Keratinocyte (primary cell): ENCODE results near the gene RPL31.

ENCODE experiments used
- EZH2 ChIP-seq: IDR thresholded peaks from one replicate; pipeline ENCODE4 v1.6.1; 2012; ENCODE audit warnings: inconsistent platforms, mild to moderate bottlenecking, low read length, moderate library complexity
- TF ChIP-seq, protein P1 (sequence below), 3 experiments: IDR thresholded peaks in 1 of 3; conservative IDR thresholded peaks in 1 of 3; optimal IDR thresholded peaks in 1 of 3; 2 replicates in 2 of 3; 3 replicates in 1 of 3; pipeline versions ENCODE3 to v1.5.1; 2011; ENCODE audit warnings: low read length in 3 of 3, mild to moderate bottlenecking in 3 of 3, moderate library complexity in 2 of 3, control low read depth in 1 of 3, inconsistent platforms in 1 of 3; ENCODE audit not compliant: insufficient read depth in 2 of 3; ENCODE audit errors: extremely low read depth in 1 of 3

DNA sequence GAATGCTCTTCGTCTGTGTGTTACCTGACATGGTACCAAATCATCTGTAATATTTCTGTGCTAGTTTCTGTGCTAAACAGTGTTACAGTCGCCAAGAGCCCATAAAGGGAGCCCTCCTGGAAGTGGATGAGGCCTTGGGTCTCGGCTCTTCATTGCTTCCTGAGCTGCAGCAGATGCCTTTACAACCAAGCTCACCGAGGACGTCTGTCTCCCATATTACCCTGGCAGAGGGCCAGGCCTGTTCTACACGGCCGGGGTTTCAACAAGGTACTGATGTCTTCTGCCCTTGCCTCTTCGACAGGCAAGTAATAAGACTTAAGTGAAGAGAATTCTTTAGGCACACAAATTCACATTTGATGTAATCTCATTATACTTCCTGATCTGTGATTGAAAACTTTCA, 16.8 kb downstream of the RPL31 start:
- TF ChIP-seq, protein P1, sequence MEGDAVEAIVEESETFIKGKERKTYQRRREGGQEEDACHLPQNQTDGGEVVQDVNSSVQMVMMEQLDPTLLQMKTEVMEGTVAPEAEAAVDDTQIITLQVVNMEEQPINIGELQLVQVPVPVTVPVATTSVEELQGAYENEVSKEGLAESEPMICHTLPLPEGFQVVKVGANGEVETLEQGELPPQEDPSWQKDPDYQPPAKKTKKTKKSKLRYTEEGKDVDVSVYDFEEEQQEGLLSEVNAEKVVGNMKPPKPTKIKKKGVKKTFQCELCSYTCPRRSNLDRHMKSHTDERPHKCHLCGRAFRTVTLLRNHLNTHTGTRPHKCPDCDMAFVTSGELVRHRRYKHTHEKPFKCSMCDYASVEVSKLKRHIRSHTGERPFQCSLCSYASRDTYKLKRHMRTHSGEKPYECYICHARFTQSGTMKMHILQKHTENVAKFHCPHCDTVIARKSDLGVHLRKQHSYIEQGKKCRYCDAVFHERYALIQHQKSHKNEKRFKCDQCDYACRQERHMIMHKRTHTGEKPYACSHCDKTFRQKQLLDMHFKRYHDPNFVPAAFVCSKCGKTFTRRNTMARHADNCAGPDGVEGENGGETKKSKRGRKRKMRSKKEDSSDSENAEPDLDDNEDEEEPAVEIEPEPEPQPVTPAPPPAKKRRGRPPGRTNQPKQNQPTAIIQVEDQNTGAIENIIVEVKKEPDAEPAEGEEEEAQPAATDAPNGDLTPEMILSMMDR (optimal IDR thresholded peaks at IDR 0.05 in 1 of 3, IDR thresholded peaks at IDR 0.05 in 1 of 3, conservative IDR thresholded peaks at IDR 0.05 in 1 of 3; ENCODE audit: extremely low read depth in 1 of 3, insufficient read depth in 2 of 3, low read length in 3 of 3): no peak
- TF ChIP-seq EZH2: no peak
